C4-2B (cell line): Measurements from ENCODE around the gene QDPR.

Experiments used
- ZFX ChIP-seq: fragments of 450-650 bp; IDR thresholded peaks from 2 replicates; pipeline ENCODE4 v1.6.1; 2017
- TF ChIP-seq, protein P1 (sequence below): fragments of 450-650 bp; conservative IDR thresholded peaks from 2 replicates; pipeline ENCODE4 v1.5.1; 2017; ENCODE audit warnings: mild to moderate bottlenecking

GRCh38 chr4:17492058-17492741 is 19.7 kb downstream of the QDPR start:
- TF ChIP-seq, protein P1, sequence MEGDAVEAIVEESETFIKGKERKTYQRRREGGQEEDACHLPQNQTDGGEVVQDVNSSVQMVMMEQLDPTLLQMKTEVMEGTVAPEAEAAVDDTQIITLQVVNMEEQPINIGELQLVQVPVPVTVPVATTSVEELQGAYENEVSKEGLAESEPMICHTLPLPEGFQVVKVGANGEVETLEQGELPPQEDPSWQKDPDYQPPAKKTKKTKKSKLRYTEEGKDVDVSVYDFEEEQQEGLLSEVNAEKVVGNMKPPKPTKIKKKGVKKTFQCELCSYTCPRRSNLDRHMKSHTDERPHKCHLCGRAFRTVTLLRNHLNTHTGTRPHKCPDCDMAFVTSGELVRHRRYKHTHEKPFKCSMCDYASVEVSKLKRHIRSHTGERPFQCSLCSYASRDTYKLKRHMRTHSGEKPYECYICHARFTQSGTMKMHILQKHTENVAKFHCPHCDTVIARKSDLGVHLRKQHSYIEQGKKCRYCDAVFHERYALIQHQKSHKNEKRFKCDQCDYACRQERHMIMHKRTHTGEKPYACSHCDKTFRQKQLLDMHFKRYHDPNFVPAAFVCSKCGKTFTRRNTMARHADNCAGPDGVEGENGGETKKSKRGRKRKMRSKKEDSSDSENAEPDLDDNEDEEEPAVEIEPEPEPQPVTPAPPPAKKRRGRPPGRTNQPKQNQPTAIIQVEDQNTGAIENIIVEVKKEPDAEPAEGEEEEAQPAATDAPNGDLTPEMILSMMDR: no peak
- no peak for TF ChIP-seq ZFX
